Colonic mucosa (tissue), 4 donors: ENCODE measurements around the gene LRRC25. TPM values are rescaled to one million over a fixed set of nuclear protein-coding genes. Genes with fewer than 3 reads are reported as not detected.
"Not testable (repeated sequence)": the region's sequence is repeated elsewhere in the genome, so short reads cannot be mapped to it uniquely, and the experiment has no call there.

ENCODE experiments used
- DNase-seq: peaks from one replicate; pipeline ENCODE4 v3.0.0-alpha.2; 2020
- H3K27ac ChIP-seq: fragments of 200-600 bp; one replicate; pipeline ENCODE4 v1.8.0; 2021
- H3K27me3 ChIP-seq: fragments of 200-600 bp; one replicate; pipeline ENCODE4 v1.8.0; 2021
- H3K36me3 ChIP-seq: fragments of 200-600 bp; one replicate; pipeline ENCODE4 v1.8.0; 2021
- H3K4me1 ChIP-seq: fragments of 200-600 bp; one replicate; pipeline ENCODE4 v1.8.0; 2021; ENCODE audit warnings: mild to moderate bottlenecking
- H3K4me3 ChIP-seq: fragments of 200-600 bp; one replicate; pipeline ENCODE4 v1.8.0; 2021
- H3K9ac ChIP-seq, 2 donors: one replicate each; pipeline ENCODE4 v1.7.0; 2013; ENCODE audit warnings: control low read depth in 2 of 2, low read depth in 2 of 2, low read length in 2 of 2
- H3K9me3 ChIP-seq: fragments of 200-600 bp; one replicate; pipeline ENCODE4 v1.8.0; 2021
- CTCF ChIP-seq: fragments of 200-600 bp; IDR thresholded peaks from one replicate; pipeline ENCODE4 v1.8.0; 2022; ENCODE audit warnings: antibody characterized with exemption, mild to moderate bottlenecking
- intact Hi-C: fragments of 100-400 bp; cut with DNase I; formaldehyde crosslinking; loops from one replicate; pipeline ENCODE4 v1.14.1; 2022
- total RNA-seq, 2 donors: library from RNA; stranded (reverse); fragmentation: NEBNext Ultra II Directional in 1 of 2; extraction: Animal tissue kit (Norgen Biotek cat#: 25700) in 1 of 2; gene quantifications; one replicate each; pipeline ENCODE4 v1.2.1, GENCODE V29; 2021
- donor health status: healthy.
- donor health status: DM: no; HTN: no; CAD: no.
- donor health status: DM: no; HTN: no; CAD: no.

Gene LRRC25
- total RNA-seq, 2 donors from 2014 or later: 1.4 to 3.9 TPM

DNA sequence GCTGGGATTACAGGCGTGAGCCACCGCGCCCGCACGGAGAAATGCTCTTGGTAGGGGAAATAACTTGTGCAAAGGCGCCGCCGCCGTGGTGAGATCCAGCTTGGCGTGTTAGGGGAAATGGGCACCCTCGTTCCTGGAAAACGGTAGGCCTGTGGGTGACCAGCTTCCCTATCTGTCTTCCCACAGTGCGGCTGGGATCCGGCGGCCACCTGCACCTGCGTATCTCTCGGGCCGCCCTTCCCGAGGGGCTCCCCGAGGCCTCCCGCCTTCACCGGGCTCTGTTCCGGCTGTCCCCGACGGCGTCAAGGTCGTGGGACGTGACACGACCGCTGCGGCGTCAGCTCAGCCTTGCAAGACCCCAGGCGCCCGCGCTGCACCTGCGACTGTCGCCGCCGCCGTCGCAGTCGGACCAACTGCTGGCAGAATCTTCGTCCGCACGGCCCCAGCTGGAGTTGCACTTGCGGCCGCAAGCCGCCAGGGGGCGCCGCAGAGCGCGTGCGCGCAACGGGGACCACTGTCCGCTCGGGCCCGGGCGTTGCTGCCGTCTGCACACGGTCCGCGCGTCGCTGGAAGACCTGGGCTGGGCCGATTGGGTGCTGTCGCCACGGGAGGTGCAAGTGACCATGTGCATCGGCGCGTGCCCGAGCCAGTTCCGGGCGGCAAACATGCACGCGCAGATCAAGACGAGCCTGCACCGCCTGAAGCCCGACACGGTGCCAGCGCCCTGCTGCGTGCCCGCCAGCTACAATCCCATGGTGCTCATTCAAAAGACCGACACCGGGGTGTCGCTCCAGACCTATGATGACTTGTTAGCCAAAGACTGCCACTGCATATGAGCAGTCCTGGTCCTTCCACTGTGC is 9.1 kb downstream of the LRRC25 start:
- Histone ChIP-seq H3K36me3 (no peaks in the 10 kb centered on the region), H3K4me3 (peak overlapping the region; percentile 43), H3K27ac (peak overlapping the region; percentile 72), H3K9me3 (no peaks in the 10 kb centered on the region), H3K4me1 (no peaks in the 10 kb centered on the region), H3K27me3 (no peaks in the 10 kb centered on the region), H3K9ac (peak overlapping the region; percentile 72 to 99)
- peak; percentile 88 for DNase-seq
- TF ChIP-seq CTCF: peak; percentile 100
- intact Hi-C loops: loop anchor here (2.0 kb wide), 1 partner anchor 24 kb away; no protein-coding TSS in a partner anchor

- intact Hi-C loops: no loop called here
- Histone ChIP-seq H3K36me3 (no peaks in the 10 kb centered on the region), H3K9me3 (no peaks in the 10 kb centered on the region), H3K4me1 (no peaks in the 10 kb centered on the region), H3K9ac (peak overlapping the region; percentile 60 to 99), H3K4me3 (peak overlapping the region; percentile 43), H3K27ac (peak overlapping the region; percentile 72), H3K27me3 (no peaks in the 10 kb centered on the region)
- DNase-seq: peak; percentile 82
- no peak for TF ChIP-seq CTCF
Observed at GRCh38 chr19:18386543-18387271, 10.7 kb downstream of the LRRC25 start.

DNA sequence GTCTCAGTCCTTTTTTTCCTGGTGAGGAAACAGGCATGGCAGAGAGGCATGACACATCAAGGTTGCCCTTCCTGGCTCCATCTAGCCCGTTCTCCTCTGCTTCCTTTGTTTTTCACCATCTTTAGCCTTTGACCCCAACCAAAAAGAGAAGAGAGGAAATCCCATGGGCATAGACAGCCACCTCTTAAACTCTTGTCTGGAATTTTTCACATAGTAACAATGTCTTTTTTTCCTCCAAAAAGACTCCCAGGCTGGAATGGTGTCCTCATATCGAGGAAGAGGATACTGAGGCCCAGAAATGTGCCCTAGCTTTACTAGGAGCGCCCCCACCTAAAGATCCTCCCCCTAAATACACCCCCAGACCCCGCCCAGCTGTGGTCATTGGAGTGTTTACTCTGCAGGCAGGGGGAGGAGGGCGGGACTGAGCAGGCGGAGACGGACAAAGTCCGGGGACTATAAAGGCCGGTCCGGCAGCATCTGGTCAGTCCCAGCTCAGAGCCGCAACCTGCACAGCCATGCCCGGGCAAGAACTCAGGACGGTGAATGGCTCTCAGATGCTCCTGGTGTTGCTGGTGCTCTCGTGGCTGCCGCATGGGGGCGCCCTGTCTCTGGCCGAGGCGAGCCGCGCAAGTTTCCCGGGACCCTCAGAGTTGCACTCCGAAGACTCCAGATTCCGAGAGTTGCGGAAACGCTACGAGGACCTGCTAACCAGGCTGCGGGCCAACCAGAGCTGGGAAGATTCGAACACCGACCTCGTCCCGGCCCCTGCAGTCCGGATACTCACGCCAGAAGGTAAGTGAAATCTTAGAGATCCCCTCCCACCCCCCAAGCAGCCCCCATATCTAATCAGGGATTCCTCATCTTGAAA is 11.5 kb downstream of the LRRC25 start, which contains the start of gene GDF15:
Gene GDF15 (plus strand): TSS at position 484 of the 868 bp plus-strand sequence. CDS start 32 bp downstream, at position 516.
- H3K9me3 ChIP-seq: no peaks in the 10 kb centered on the region
- intact Hi-C loops: no loop called here
- no peaks in the 10 kb centered on the region for H3K36me3 ChIP-seq
- peak within 1 kb of the TSS; percentile 43 for H3K4me3 ChIP-seq
- no peaks in the 10 kb centered on the region for H3K27me3 ChIP-seq
- H3K9ac ChIP-seq: peak within 1 kb of the TSS; percentile 60 to 99
- no peaks in the 10 kb centered on the region for H3K4me1 ChIP-seq
- DNase-seq: peak; percentile 98
- peak; percentile 75 for TF ChIP-seq CTCF
- H3K27ac ChIP-seq: peak within 1 kb of the TSS; percentile 72

- H3K9me3 ChIP-seq: no peaks in the 10 kb centered on the region
- H3K27me3 ChIP-seq: no peaks in the 10 kb centered on the region
- no peaks in the 10 kb centered on the region for H3K4me1 ChIP-seq
- no peaks in the 10 kb centered on the region for H3K36me3 ChIP-seq
- H3K4me3 ChIP-seq: no peak overlapping the region
- H3K9ac ChIP-seq: peak overlapping the region; percentile 27 to 99
- DNase-seq: no peak
- H3K27ac ChIP-seq: peak overlapping the region; percentile 72
- intact Hi-C loops: no loop called here
- TF ChIP-seq CTCF: no peak
Observed at GRCh38 chr19:18385359-18385674, 12.1 kb downstream of the LRRC25 start.

- DNase-seq: no peak
- Histone ChIP-seq H3K4me1 (no peaks in the 10 kb centered on the region), H3K27me3 (no peaks in the 10 kb centered on the region), H3K27ac (no peak overlapping the region), H3K4me3 (no peak overlapping the region), H3K9ac (no peak overlapping the region), H3K36me3 (no peaks in the 10 kb centered on the region), H3K9me3 (no peaks in the 10 kb centered on the region)
- intact Hi-C loops: no loop called here
- no peak for TF ChIP-seq CTCF
Observed at GRCh38 chr19:18384775-18385174, 12.6 kb downstream of the LRRC25 start.

GRCh38 chr19:18383622-18384021 is 13.8 kb downstream of the LRRC25 start:
- intact Hi-C loops: not testable (repeated sequence)

More at GRCh38 chr19:18383622-18384021, 13.8 kb downstream of the LRRC25 start:
- not testable (repeated sequence) for H3K4me3 ChIP-seq, H3K27me3 ChIP-seq, H3K4me1 ChIP-seq, H3K9ac ChIP-seq, H3K36me3 ChIP-seq, DNase-seq, H3K27ac ChIP-seq, H3K9me3 ChIP-seq
